Dendritic cell treated with granulocyte-macrophage colony-stimulating factor and Interleukin-4, amounts not matched to agents 40 ng/mL and 50 ng/mL, for 4 days (primary cell): ENCODE data around the gene CLSTN2.

Experiments
- H3K27ac Mint-ChIP-seq: one replicate; pipeline ENCODE4 v1.8.0; 2022; ENCODE audit warnings: mild to moderate bottlenecking, mixed read lengths
- H3K27me3 Mint-ChIP-seq: one replicate; pipeline ENCODE4 v1.8.0; 2022; ENCODE audit warnings: mild to moderate bottlenecking, mixed read lengths
- H3K36me3 Mint-ChIP-seq: one replicate; pipeline ENCODE4 v1.8.0; 2022; ENCODE audit warnings: low read depth, mixed read lengths
- H3K4me1 Mint-ChIP-seq: one replicate; pipeline ENCODE4 v1.8.0; 2022; ENCODE audit warnings: low read depth, mixed read lengths
- H3K4me3 Mint-ChIP-seq: one replicate; pipeline ENCODE4 v1.8.0; 2022; ENCODE audit warnings: mild to moderate bottlenecking, moderate library complexity, mixed read lengths
- H3K9me3 Mint-ChIP-seq: one replicate; pipeline ENCODE4 v1.8.0; 2022; ENCODE audit warnings: mixed read lengths
- intact Hi-C: fragments of 100-400 bp; cut with micrococcal nuclease; formaldehyde crosslinking; loops from one replicate; pipeline ENCODE4 v1.15.0; 2022

CLSTN2 gene

DNA sequence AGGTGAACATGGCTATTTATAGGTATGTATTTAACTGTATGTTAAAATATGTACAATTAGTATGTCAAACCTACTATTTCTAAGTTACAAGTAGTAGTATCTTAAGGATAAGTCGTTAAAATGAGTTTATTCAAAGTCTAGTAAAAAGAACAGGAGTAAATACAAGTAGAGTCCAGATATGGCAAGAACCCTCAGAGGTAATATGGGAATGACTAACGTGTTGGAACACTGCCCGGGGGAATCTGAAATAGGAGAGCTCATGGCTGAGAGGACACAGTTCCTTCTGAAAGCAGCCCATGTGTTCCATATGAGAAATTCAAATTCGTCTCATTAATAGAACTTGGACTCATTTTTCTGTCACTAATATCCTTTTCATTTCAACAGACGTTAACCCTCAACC lies 158.8 kb downstream of the CLSTN2 start:
- Mint-ChIP-seq H3K9me3 (peaks cover 13% of the 10 kb centered on the region), H3K27ac (no peak overlapping the region), H3K36me3 (no peaks in the 10 kb centered on the region), H3K4me3 (no peak overlapping the region), H3K27me3 (no peaks in the 10 kb centered on the region), H3K4me1 (no peaks in the 10 kb centered on the region)
- intact Hi-C loops = no loop called here

DNA sequence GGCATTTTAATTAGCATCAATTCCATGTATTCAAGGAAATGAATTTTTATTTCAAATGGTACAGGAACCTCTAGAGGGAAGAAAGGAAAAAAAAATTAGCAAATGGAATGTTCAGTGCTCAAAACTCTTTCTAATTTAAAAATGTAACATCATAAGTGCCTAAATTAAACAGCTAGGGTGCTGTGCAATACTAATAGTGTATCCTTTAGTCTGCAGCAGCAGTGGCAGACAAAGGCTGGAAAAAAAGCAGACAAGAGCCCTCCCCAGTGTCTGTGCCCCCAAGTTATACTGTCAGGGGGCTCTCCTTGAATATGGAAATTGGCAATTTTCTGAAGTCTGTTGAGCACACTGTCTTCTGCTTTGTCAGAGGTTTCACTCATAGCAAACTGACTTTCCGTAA lies 159.5 kb downstream of the CLSTN2 start:
- Mint-ChIP-seq H3K4me3 (no peak overlapping the region), H3K27me3 (no peaks in the 10 kb centered on the region), H3K9me3 (peaks cover 13% of the 10 kb centered on the region), H3K27ac (no peak overlapping the region), H3K36me3 (no peaks in the 10 kb centered on the region), H3K4me1 (no peaks in the 10 kb centered on the region)
- intact Hi-C loops = no loop called here

DNA sequence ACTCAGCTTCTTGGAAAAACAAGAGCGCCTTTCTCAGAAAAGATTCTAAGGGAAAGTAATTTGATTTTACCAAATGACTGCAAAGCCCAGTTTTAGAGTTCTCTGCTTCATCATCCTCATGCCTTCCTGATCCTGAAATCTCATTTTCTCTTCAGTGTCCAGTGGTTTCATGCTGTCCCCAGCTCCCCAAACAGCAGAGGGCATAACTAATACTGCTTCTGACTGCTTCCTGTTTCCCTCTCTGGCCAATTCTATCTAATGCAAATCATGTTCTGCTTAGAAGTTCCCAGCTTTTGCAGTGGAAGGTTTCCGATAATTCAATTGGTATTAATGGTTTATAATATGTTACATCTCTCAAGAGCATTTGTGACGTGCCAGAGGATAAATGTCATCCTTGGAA lies 161.1 kb downstream of the CLSTN2 start:
- Mint-ChIP-seq H3K27me3 (no peaks in the 10 kb centered on the region), H3K4me3 (no peak overlapping the region), H3K27ac (no peak overlapping the region), H3K36me3 (no peaks in the 10 kb centered on the region), H3K4me1 (no peaks in the 10 kb centered on the region), H3K9me3 (no peaks in the 10 kb centered on the region)
- intact Hi-C loops = no loop called here

DNA sequence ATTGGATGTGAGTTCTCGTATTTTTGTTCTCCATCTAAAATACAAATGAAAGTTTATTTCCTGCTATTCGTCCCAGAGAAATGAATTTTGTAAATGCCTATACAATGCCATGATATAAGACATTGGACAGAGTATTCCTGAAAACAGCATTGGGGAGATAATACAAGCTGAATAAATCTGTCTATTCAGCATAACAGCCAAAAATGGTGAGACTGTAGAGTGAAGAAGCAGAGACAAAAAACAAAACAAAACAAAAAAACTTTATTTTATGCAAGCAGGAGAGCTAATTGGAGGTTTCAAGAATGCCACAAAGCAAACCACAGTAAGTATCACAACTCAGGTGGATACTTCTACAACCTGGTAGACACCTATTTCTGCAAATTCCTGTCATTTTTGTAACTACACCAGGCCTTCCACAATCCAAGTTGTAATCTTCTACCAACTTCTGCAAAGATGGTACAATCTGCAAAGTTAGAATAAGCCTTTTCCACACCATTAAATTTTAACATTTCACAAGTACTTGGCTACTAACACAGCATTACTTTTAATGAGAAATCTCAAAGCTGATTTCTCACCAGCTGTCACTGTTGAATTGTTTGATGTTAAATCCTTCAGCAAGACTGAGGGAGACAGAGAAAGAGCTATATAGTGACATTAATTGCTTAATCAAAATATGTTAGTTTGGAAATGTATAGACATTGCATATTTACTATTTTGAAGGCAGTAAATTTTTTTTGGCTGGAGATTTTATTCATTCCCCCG lies 163.1 kb downstream of the CLSTN2 start:
- Mint-ChIP-seq H3K27me3 (peaks cover 1% of the 10 kb centered on the region), H3K9me3 (no peaks in the 10 kb centered on the region), H3K27ac (no peak overlapping the region), H3K36me3 (no peaks in the 10 kb centered on the region), H3K4me1 (no peaks in the 10 kb centered on the region), H3K4me3 (no peak overlapping the region)
- intact Hi-C loops = no loop called here

DNA sequence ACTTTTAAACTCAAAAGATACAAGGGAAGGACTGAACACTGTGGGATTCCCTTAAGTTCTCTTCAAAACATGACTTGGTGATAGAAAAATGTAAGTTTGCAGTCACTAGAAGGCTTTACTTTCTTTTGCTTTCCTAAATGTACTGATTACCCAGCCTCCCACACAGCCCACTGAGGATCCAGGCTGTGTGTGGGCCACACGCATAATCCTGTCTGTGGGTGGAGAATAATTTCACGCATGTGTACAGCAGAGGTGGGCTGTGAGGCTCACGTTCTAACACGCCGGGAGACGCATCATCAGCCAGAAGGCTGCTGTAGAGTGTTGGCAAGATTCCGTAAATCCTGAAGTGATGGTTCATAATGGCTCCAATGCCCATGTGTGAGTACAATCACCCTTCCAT lies 165.5 kb downstream of the CLSTN2 start:
- H3K4me1 Mint-ChIP-seq = no peaks in the 10 kb centered on the region
- intact Hi-C loops = no loop called here
- no peak overlapping the region for H3K27ac Mint-ChIP-seq
- H3K4me3 Mint-ChIP-seq = no peak overlapping the region
- no peaks in the 10 kb centered on the region for H3K9me3 Mint-ChIP-seq
- peaks cover 1% of the 10 kb centered on the region for H3K27me3 Mint-ChIP-seq
- no peaks in the 10 kb centered on the region for H3K36me3 Mint-ChIP-seq

DNA sequence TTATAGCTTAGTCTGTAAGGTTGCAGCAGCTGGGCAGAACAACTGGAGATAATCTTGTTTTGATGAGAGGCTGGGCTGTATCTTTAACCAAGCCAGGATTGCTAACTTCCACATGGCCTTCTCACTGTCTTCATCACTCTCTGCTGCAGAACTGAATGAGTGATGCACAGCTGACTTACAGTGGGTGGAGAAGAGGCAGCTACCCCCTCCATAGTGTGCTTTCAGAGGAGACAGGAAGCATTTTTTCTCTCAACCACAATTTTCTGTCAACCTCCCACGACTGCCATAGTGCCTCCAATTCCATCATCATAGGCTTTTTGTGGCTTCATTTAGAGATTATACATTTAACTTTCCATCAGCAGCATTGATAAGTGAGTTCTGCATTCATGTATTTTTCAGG lies 168.2 kb downstream of the CLSTN2 start:
- no peaks in the 10 kb centered on the region for H3K4me1 Mint-ChIP-seq
- peaks cover 1% of the 10 kb centered on the region for H3K27me3 Mint-ChIP-seq
- H3K4me3 Mint-ChIP-seq = no peak overlapping the region
- H3K36me3 Mint-ChIP-seq = no peaks in the 10 kb centered on the region
- intact Hi-C loops = no loop called here
- no peak overlapping the region for H3K27ac Mint-ChIP-seq
- no peaks in the 10 kb centered on the region for H3K9me3 Mint-ChIP-seq

DNA sequence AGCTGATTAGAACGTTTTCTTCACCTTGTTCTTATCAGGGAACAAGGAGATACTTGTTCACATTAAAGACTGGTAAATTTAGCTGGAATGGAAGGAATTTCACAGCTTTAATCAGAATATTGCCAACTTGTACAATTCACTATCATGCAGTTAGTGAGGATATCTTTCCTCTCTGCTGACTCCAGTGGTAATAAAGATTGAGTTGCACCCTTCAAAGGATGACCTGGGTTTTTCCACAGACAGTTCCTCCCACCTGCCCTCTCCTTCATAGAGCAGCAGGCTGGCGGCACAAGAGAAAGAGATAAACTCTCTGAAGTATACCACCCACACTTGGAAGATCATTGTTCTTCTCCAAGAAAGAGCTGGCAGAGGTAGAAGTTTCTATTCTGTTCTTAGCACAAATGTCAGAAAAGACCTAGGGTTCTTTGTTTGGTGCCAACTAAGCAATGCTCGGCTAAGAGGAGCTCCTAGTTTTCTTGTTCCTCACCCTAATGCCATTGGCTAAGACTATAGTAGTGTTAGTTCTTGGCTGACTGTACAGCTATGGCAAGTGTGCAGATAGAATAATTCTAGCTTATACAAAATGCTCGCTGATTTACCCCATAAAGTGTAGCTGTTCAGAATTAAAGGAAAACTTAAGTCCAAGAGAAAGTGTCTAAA lies 169.1 kb downstream of the CLSTN2 start:
- H3K9me3 Mint-ChIP-seq = no peaks in the 10 kb centered on the region
- H3K36me3 Mint-ChIP-seq = no peaks in the 10 kb centered on the region
- intact Hi-C loops = no loop called here
- H3K4me3 Mint-ChIP-seq = no peak overlapping the region
- no peak overlapping the region for H3K27ac Mint-ChIP-seq
- H3K4me1 Mint-ChIP-seq = no peaks in the 10 kb centered on the region
- peaks cover 1% of the 10 kb centered on the region for H3K27me3 Mint-ChIP-seq

DNA sequence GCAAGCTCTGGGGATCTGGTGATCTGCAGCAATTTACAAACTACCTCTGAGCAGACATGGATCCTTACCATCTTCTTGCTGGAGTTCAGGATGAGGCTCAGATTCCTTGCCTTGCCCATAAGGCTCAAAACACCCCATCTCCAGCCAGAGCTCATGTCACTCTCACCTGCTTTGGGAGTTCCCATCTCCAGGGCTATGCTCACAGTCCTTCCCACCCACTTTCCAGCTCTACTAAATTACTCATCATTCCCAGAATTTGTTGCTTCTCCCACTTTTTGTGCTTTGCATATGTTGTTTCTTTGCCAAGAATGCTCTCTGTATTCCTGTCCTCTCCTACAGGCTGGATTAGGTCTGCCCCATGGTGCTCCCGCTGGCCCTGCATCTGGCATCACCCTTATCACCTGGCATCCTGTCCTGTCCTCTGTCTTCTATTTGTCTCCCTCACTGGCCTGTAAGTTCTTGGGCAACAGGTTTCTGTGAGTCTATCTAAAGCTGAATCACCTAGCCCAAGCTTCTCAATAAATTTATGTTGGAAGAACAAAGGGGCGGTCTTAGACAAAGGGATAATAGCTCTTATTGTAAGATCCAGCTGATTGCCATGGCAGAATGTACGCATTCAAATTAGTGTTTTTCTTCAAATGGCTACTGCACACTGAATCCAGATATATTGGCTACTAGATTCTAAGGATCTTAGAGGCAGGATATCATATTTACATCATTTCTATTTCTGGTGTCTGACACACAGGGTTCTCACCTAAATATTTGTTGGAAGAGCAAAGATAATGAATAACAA lies 179.2 kb downstream of the CLSTN2 start:
- H3K27ac Mint-ChIP-seq = no peak overlapping the region
- H3K36me3 Mint-ChIP-seq = no peaks in the 10 kb centered on the region
- H3K27me3 Mint-ChIP-seq = no peaks in the 10 kb centered on the region
- no peaks in the 10 kb centered on the region for H3K9me3 Mint-ChIP-seq
- no peak overlapping the region for H3K4me3 Mint-ChIP-seq
- intact Hi-C loops = no loop called here
- H3K4me1 Mint-ChIP-seq = no peaks in the 10 kb centered on the region

DNA sequence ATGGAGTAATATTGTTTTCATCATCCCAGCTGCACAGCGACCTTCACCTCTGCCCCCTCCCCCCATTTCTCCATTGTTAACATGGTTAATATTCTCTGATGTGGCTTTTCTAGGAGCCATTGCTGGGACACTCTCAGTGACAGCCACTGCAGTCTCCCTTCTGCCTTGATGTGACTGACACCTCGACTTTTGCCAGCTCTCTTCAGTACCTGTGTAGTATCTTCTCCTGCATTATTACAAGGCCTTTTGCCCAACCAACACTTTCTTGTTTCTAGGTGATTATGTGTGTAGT lies 179.8 kb downstream of the CLSTN2 start:
- H3K4me1 Mint-ChIP-seq = no peaks in the 10 kb centered on the region
- no peaks in the 10 kb centered on the region for H3K9me3 Mint-ChIP-seq

DNA sequence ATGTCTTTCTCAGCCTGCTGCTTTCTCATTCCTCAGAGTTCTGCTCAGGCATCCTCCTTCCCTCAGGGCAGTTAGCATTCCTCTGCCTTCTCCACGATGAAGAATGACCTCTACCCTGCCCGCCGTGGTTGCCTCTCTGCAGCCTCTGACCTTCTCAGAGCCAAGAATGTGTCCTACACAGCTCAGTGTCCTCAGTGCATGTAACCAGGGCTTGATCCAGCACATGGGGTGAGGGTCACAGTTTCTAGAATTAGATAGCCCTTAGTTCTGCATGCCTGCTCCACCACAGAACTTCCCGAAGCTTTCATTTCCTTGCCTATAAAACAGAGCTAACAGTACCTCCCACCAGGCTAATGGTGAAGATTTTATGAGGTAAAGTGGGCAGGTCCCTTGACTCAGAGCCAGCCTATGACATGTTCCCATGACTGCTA lies 182.1 kb downstream of the CLSTN2 start:
- Mint-ChIP-seq H3K9me3 (no peaks in the 10 kb centered on the region), H3K4me1 (no peaks in the 10 kb centered on the region), H3K36me3 (no peaks in the 10 kb centered on the region), H3K27ac (no peak overlapping the region), H3K4me3 (no peak overlapping the region), H3K27me3 (no peaks in the 10 kb centered on the region)
- intact Hi-C loops = no loop called here

More for the DNA sequence above, 179.8 kb downstream of the CLSTN2 start:
- Mint-ChIP-seq H3K36me3 (no peaks in the 10 kb centered on the region), H3K27me3 (no peaks in the 10 kb centered on the region), H3K4me3 (no peak overlapping the region), H3K27ac (no peak overlapping the region)
- intact Hi-C loops = no loop called here

DNA sequence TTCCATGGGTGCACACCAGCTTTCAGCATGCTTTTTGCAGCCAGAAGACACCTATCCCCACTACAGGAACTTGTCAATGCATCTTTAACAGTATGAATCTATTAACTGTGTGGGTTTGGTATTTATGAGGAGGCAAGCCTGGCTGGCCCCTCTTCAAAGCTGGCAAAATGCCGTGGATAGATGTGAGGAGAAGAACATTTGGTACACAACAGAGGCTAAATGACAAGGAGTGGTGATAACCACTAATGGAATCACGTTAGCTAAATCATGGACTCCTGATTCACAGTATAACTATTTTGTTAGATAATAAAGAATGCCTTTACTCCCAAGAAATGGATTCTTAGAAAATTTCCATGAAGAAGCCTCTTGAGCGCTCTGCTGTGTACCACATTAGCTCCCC lies 187.2 kb downstream of the CLSTN2 start:
- intact Hi-C loops = no loop called here
- Mint-ChIP-seq H3K27ac (no peak overlapping the region), H3K9me3 (no peaks in the 10 kb centered on the region), H3K4me1 (no peaks in the 10 kb centered on the region), H3K4me3 (no peak overlapping the region), H3K27me3 (no peaks in the 10 kb centered on the region), H3K36me3 (no peaks in the 10 kb centered on the region)

DNA sequence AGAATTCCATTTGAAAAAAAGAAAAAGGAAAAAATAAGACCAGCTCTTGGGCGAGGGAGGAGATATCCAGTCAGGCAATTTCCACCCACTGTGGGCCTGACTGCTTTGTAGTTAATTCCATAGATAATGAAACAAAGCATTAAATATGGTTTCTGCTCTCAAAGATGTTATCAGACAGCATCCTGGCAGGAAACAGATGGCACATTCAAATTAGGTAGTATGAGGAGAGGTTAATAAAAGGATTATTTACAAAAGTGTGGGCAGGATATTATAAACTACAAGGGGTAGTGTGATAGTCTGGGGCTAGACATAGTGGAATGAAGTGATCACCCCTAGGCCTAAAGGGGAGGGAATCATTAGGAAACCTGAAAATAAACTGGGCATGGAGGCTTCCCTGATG lies 193.2 kb downstream of the CLSTN2 start:
- Mint-ChIP-seq H3K27me3 (no peaks in the 10 kb centered on the region), H3K27ac (no peak overlapping the region), H3K4me1 (no peaks in the 10 kb centered on the region), H3K4me3 (no peak overlapping the region), H3K9me3 (no peaks in the 10 kb centered on the region), H3K36me3 (no peaks in the 10 kb centered on the region)
- intact Hi-C loops = loop anchor here (5.0 kb wide), 1 partner anchor 734 kb away; no protein-coding TSS in a partner anchor

DNA sequence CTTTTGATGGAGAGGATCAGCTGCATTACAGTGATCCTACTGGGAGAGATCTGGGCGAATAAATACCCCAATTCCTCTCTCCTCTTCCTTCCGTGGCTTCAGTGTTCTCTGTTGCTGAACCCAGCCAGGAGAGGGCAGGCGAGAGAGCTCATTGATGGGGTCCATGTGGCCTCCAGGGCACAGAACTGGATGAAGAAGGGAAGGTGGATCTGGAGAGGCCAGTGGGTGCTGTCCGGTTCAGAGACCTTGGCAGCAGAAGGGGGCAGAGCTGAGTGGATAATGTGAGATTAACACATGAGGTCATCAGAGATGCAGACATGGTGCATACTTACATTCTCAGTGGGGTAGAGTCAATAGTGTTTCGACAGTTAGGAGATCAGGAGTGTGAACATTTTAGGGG lies 193.6 kb downstream of the CLSTN2 start:
- no peak overlapping the region for H3K4me3 Mint-ChIP-seq
- H3K4me1 Mint-ChIP-seq = no peaks in the 10 kb centered on the region
- intact Hi-C loops = loop anchor here (5.0 kb wide), 1 partner anchor 734 kb away; no protein-coding TSS in a partner anchor
- H3K27ac Mint-ChIP-seq = no peak overlapping the region
- no peaks in the 10 kb centered on the region for H3K9me3 Mint-ChIP-seq
- H3K27me3 Mint-ChIP-seq = no peaks in the 10 kb centered on the region
- H3K36me3 Mint-ChIP-seq = no peaks in the 10 kb centered on the region

DNA sequence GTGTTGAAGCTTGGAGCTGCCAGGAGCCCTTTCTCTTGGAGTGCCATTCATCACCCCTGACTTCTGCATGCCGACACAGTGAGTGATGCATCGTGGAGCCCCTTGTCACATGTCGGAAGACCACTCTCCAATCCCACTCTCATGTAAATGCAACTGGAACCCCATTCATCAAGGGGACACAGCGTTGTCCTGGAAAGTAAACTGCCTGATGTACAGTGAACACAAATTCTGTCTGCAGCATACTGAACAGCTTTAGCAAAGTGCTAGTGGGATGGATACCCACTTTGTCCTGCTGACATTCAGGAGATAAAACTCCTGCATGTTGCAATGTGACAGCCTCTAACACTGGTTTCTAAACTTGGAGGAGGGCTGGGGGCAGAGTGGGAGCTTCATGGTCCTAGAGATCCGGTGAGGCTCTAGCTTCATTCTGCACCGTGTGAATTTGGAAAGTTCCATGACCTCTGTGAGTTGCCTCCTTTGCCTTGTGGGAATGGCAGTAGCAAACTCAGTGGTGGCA lies 194.8 kb downstream of the CLSTN2 start:
- no peak overlapping the region for H3K4me3 Mint-ChIP-seq
- H3K27me3 Mint-ChIP-seq = no peaks in the 10 kb centered on the region
- intact Hi-C loops = loop anchor here (5.0 kb wide), 1 partner anchor 732 kb away; no protein-coding TSS in a partner anchor

More for the DNA sequence above, 194.8 kb downstream of the CLSTN2 start:
- Mint-ChIP-seq H3K36me3 (no peaks in the 10 kb centered on the region), H3K4me1 (no peaks in the 10 kb centered on the region), H3K9me3 (no peaks in the 10 kb centered on the region), H3K27ac (no peak overlapping the region)
